Esophagus muscularis mucosa (tissue), 3 donors: ENCODE results near the gene SCAMP2.

Source experiments
- CTCF ChIP-seq, 3 experiments: fragments of 200-600 bp in 2 of 3; fragments of 450-650 bp in 1 of 3; sonication (generic) in 2 of 3; IDR thresholded peaks; one replicate each; pipeline ENCODE4 v1.5.1; 2017 to 2019; ENCODE audit warnings: antibody characterized with exemption in 3 of 3, mild to moderate bottlenecking in 2 of 3, moderate library complexity in 1 of 3
- POLR2AphosphoS5 ChIP-seq, 2 donors: sonication (generic); formaldehyde crosslinking; IDR thresholded peaks; one replicate each; pipeline ENCODE4 v1.6.1; 2017; ENCODE audit warnings: antibody characterized with exemption in 2 of 2

GRCh38 chr15:74878273-74878672 is 5.1 kb upstream of the SCAMP2 start:
- TF ChIP-seq POLR2AphosphoS5 (IDR thresholded peaks at IDR 0.05) (no peak), CTCF (IDR thresholded peaks at IDR 0.05) (no peak)
